Left renal pelvis (tissue), 4 donors: ENCODE measurements around the gene GPRC5A. TPM values are rescaled to one million over a fixed set of nuclear protein-coding genes. Genes with fewer than 3 reads are reported as not detected.

ENCODE experiments used
- DNase-seq, 4 donors: peaks; one replicate each; pipeline ENCODE4 v3.0.0-alpha.2; 2013; ENCODE audit warnings: low read depth in 4 of 4, low spot score in 3 of 4
- polyA plus RNA-seq, 4 donors: library from polyadenylated mRNA; unstranded; fragments of 120-200 nt; gene quantifications; one replicate each; pipeline ENCODE4 v1.2.1, GENCODE V29; 2013; ENCODE audit not compliant: insufficient read length in 4 of 4

Gene GPRC5A
- polyA plus RNA-seq, 4 donors: 7.0 to 12.4 (median 7.9) TPM

GRCh38 chr12:12909228-12909994 is 18.0 kb downstream of the GPRC5A start:
- DNase-seq: no peak

- DNase-seq: no peak
Observed at GRCh38 chr12:12909995-12910420, 18.6 kb downstream of the GPRC5A start.

GRCh38 chr12:12912711-12913110 is 21.3 kb downstream of the GPRC5A start:
- no peak for DNase-seq

GRCh38 chr12:12915656-12916055 is 24.3 kb downstream of the GPRC5A start:
- no peak for DNase-seq

- DNase-seq: peak; percentile 64 to 75 (median 72)
Observed at GRCh38 chr12:12916135-12916944, 25.0 kb downstream of the GPRC5A start.

- DNase-seq: no peak
Observed at GRCh38 chr12:12917517-12917916, 26.2 kb downstream of the GPRC5A start.

- no peak for DNase-seq
Observed at GRCh38 chr12:12918781-12919389, 27.5 kb downstream of the GPRC5A start.

GRCh38 chr12:12919666-12920435 is 28.5 kb downstream of the GPRC5A start:
- no peak for DNase-seq

GRCh38 chr12:12922191-12922616 is 30.8 kb downstream of the GPRC5A start:
- no peak for DNase-seq

- DNase-seq: no peak
Observed at GRCh38 chr12:12922978-12923377, 31.6 kb downstream of the GPRC5A start.

GRCh38 chr12:12924169-12924568 is 32.8 kb downstream of the GPRC5A start:
- no peak for DNase-seq

GRCh38 chr12:12925388-12925787 is 34.0 kb downstream of the GPRC5A start:
- no peak for DNase-seq

- no peak for DNase-seq
Observed at GRCh38 chr12:12926571-12927071, 35.3 kb downstream of the GPRC5A start.

GRCh38 chr12:12927211-12928079 is 36.1 kb downstream of the GPRC5A start:
- DNase-seq: peak in 2 of 4 donors; percentile 41 to 64

GRCh38 chr12:12929696-12930095 is 38.3 kb downstream of the GPRC5A start:
- DNase-seq: no peak

GRCh38 chr12:12930633-12931219 is 39.4 kb downstream of the GPRC5A start:
- DNase-seq: no peak

GRCh38 chr12:12933742-12934141 is 42.4 kb downstream of the GPRC5A start:
- DNase-seq: no peak

GRCh38 chr12:12934556-12934955 is 43.2 kb downstream of the GPRC5A start:
- no peak for DNase-seq

- no peak for DNase-seq
Observed at GRCh38 chr12:12936983-12937491, 45.7 kb downstream of the GPRC5A start.
